ENCODE measurements around the gene CHAT.

The CHAT gene

GRCh38 chr10:49600046-49600445 is 13.8 kb upstream of the CHAT start (continued):
- no peak for TF ChIP-seq CSRNP3 (CRISPR knock-in tag; IDR thresholded peaks at IDR 0.05)
- TF ChIP-seq OSR1 (CRISPR knock-in tag; IDR thresholded peaks at IDR 0.05) = no peak
- TF ChIP-seq PPARA (CRISPR knock-in tag; IDR thresholded peaks at IDR 0.05; ENCODE audit: borderline replicate concordance) = no peak
- TF ChIP-seq SNAI2 (CRISPR knock-in tag; IDR thresholded peaks at IDR 0.05) = no peak
- TF ChIP-seq BACH2 (CRISPR knock-in tag; IDR thresholded peaks at IDR 0.05; ENCODE audit: borderline replicate concordance) = no peak
- TF ChIP-seq ZNF8 (CRISPR knock-in tag; IDR thresholded peaks at IDR 0.05) = no peak
- no peak for TF ChIP-seq ZNF565 (CRISPR knock-in tag; conservative IDR thresholded peaks at IDR 0.05; ENCODE audit: low read depth)
- no peak for TF ChIP-seq ZFP3 (CRISPR knock-in tag; IDR thresholded peaks at IDR 0.05)
- TF ChIP-seq ARNTL (CRISPR knock-in tag; IDR thresholded peaks at IDR 0.05; ENCODE audit: borderline replicate concordance, low read depth) = no peak

- no peak for TF ChIP-seq BACH2 (CRISPR knock-in tag; IDR thresholded peaks at IDR 0.05; ENCODE audit: borderline replicate concordance)
- no peak for TF ChIP-seq ZNF565 (CRISPR knock-in tag; conservative IDR thresholded peaks at IDR 0.05; ENCODE audit: low read depth)
- no peak for TF ChIP-seq ZC3H10 (CRISPR knock-in tag; IDR thresholded peaks at IDR 0.05)
- TF ChIP-seq ZNF8 (CRISPR knock-in tag; IDR thresholded peaks at IDR 0.05) = no peak
- no peak for TF ChIP-seq PPARA (CRISPR knock-in tag; IDR thresholded peaks at IDR 0.05; ENCODE audit: borderline replicate concordance)
- no peak for TF ChIP-seq ISL1 (CRISPR knock-in tag; IDR thresholded peaks at IDR 0.05)
- TF ChIP-seq CSDC2 (CRISPR knock-in tag; IDR thresholded peaks at IDR 0.05) = no peak
- TF ChIP-seq ESRRG (CRISPR knock-in tag; IDR thresholded peaks at IDR 0.05) = no peak
- TF ChIP-seq CREB5 (CRISPR knock-in tag; IDR thresholded peaks at IDR 0.05; ENCODE audit: low read depth) = no peak
- no peak for TF ChIP-seq ZFP3 (CRISPR knock-in tag; IDR thresholded peaks at IDR 0.05)
- TF ChIP-seq RARB (CRISPR knock-in tag; IDR thresholded peaks at IDR 0.05) = no peak
- no peak for TF ChIP-seq CSRNP3 (CRISPR knock-in tag; IDR thresholded peaks at IDR 0.05)
- TF ChIP-seq POU6F1 (CRISPR knock-in tag; IDR thresholded peaks at IDR 0.05; ENCODE audit: borderline replicate concordance, low read depth) = no peak
- TF ChIP-seq ZNF70 (CRISPR knock-in tag; IDR thresholded peaks at IDR 0.05) = no peak
- no peak for TF ChIP-seq SNAI2 (CRISPR knock-in tag; IDR thresholded peaks at IDR 0.05)
- no peak for TF ChIP-seq GLIS3 (CRISPR knock-in tag; IDR thresholded peaks at IDR 0.05)
- no peak for TF ChIP-seq ARNTL (CRISPR knock-in tag; IDR thresholded peaks at IDR 0.05; ENCODE audit: borderline replicate concordance, low read depth)
- no peak for TF ChIP-seq TOX (CRISPR knock-in tag; IDR thresholded peaks at IDR 0.05; ENCODE audit: borderline replicate concordance)
- no peak for TF ChIP-seq TSHZ2 (CRISPR knock-in tag; IDR thresholded peaks at IDR 0.05)
- ATAC-seq = no peak
Measured at GRCh38 chr10:49600781-49601400, 12.9 kb upstream of the CHAT start.

- TF ChIP-seq SNAI2 (CRISPR knock-in tag; IDR thresholded peaks at IDR 0.05) (no peak), ISL1 (CRISPR knock-in tag; IDR thresholded peaks at IDR 0.05) (peak; percentile 25; the same call in 1 of the 2 replicates)
- ATAC-seq = no peak
Measured at GRCh38 chr10:49601857-49602256, 12.0 kb upstream of the CHAT start.

All from SK-N-SH treated with all-trans-retinoic acid at 6 μM for 48 hours (cell line).